Spinal cord (tissue), 10 donors: Measurements from ENCODE around the gene PLA2G2E. TPM values are rescaled to one million over a fixed set of nuclear protein-coding genes. Genes with fewer than 3 reads are reported as not detected.

Experiments
- DNase-seq, 6 donors: peaks; one replicate each; pipeline versions ENCODE4 v3.0.0 to v3.0.0-alpha.2; 2013 to 2015; ENCODE audit warnings: low spot score in 6 of 6, low read depth in 4 of 6
- H3K27ac ChIP-seq: one replicate; pipeline ENCODE4 v1.5.1; 2013; ENCODE audit warnings: low read depth, low read length, control low read depth
- H3K27me3 ChIP-seq: one replicate; pipeline ENCODE4 v1.6.1; 2013; ENCODE audit warnings: low read length; ENCODE audit not compliant: control insufficient read depth, insufficient read depth
- H3K36me3 ChIP-seq: one replicate; pipeline ENCODE4 v1.6.1; 2013; ENCODE audit warnings: low read length; ENCODE audit not compliant: control insufficient read depth, insufficient read depth
- H3K4me1 ChIP-seq: one replicate; pipeline ENCODE4 v1.6.1; 2013; ENCODE audit warnings: low read length; ENCODE audit not compliant: control insufficient read depth, insufficient read depth
- H3K4me3 ChIP-seq: one replicate; pipeline ENCODE4 v1.5.1; 2013; ENCODE audit warnings: low read depth, low read length, control low read depth
- H3K9me3 ChIP-seq: one replicate; pipeline ENCODE4 v1.6.1; 2013; ENCODE audit warnings: low read length; ENCODE audit not compliant: control insufficient read depth, insufficient read depth
- WGBS: methylation state at CpG from one replicate; pipeline ENCODE4 v1.1.5; 2013; ENCODE audit warnings: missing lambda C conversion rate; ENCODE audit not compliant: insufficient coverage; 5-methylcytosine and 5-hydroxymethylcytosine counted together
- long read RNA-seq, 4 donors: transcript quantifications; one replicate each; lab custom pipeline, GENCODE V29; 2026
- polyA plus RNA-seq, 2 donors: library from polyadenylated mRNA; unstranded; fragments of 120-200 nt; gene quantifications; one replicate each; pipeline ENCODE4 v1.2.1, GENCODE V29; 2013; ENCODE audit not compliant: insufficient read length in 2 of 2
- total RNA-seq, 2 donors: library from RNA; depleted of rRNA in 1 of 2; stranded (reverse); fragments of 120-200 nt in 1 of 2; fragments of >200 nt in 1 of 2; gene quantifications; one replicate each; pipeline versions ENCODE4 v1.2.3 to v1.2.4, GENCODE V29; 2013 to 2014
- donor health status: healthy.

Gene PLA2G2E
- not detected for total RNA-seq
- polyA plus RNA-seq: not detected
- long read RNA-seq, donor 1: 0 reads
- long read RNA-seq, donor 2: 0 reads
- long read RNA-seq, donor 3: 0 reads
- long read RNA-seq, donor 4: 0 reads

- 63% methylated on average over 12 of the region's 14 CpGs for whole genome bisulfite sequencing
- no peak for DNase-seq
Measured at GRCh38 chr1:19923137-19923952, at the start of gene PLA2G2E. Gene PLA2G2E (minus strand): TSS chr1:19923617. CDS start chr1:19923559, 58 bp downstream.

GRCh38 chr1:19971664-19972063 is 48.2 kb upstream of the PLA2G2E start:
- no peak for DNase-seq
- peaks cover 2% of the 10 kb centered on the region for H3K27me3 ChIP-seq
- WGBS: no CpG with 5 or more reads among the region's 1 CpG

More at GRCh38 chr1:19923137-19923952, at the start of gene PLA2G2E:
- H3K36me3 ChIP-seq: no peaks in the 10 kb centered on the region
- H3K4me1 ChIP-seq: no peaks in the 10 kb centered on the region
- no peak within 1 kb of the TSS for H3K27ac ChIP-seq
- H3K27me3 ChIP-seq: no peaks in the 10 kb centered on the region
- no peak within 1 kb of the TSS for H3K4me3 ChIP-seq
- no peaks in the 10 kb centered on the region for H3K9me3 ChIP-seq

GRCh38 chr1:19969898-19970660 is 46.7 kb upstream of the PLA2G2E start:
- no peak for DNase-seq
- H3K27me3 ChIP-seq: peaks cover 2% of the 10 kb centered on the region
- H3K27ac ChIP-seq: no peak overlapping the region
- H3K9me3 ChIP-seq: peaks cover 1% of the 10 kb centered on the region
- no peaks in the 10 kb centered on the region for H3K36me3 ChIP-seq
- WGBS: 63% methylated on average over 3 of the region's 5 CpGs
- no peaks in the 10 kb centered on the region for H3K4me1 ChIP-seq
- H3K4me3 ChIP-seq: no peak overlapping the region

More at GRCh38 chr1:19971664-19972063, 48.2 kb upstream of the PLA2G2E start:
- H3K9me3 ChIP-seq: peaks cover 1% of the 10 kb centered on the region
- H3K27ac ChIP-seq: no peak overlapping the region
- H3K4me1 ChIP-seq: no peaks in the 10 kb centered on the region
- no peak overlapping the region for H3K4me3 ChIP-seq
- no peaks in the 10 kb centered on the region for H3K36me3 ChIP-seq

GRCh38 chr1:19967808-19968207 is 44.4 kb upstream of the PLA2G2E start:
- peaks cover 3% of the 10 kb centered on the region for H3K9me3 ChIP-seq
- 65% methylated on average over 9 of the region's 9 CpGs for WGBS
- no peak overlapping the region for H3K27ac ChIP-seq
- no peak for DNase-seq
- H3K4me3 ChIP-seq: no peak overlapping the region
- no peaks in the 10 kb centered on the region for H3K36me3 ChIP-seq
- H3K27me3 ChIP-seq: peaks cover 2% of the 10 kb centered on the region
- no peaks in the 10 kb centered on the region for H3K4me1 ChIP-seq

- no peaks in the 10 kb centered on the region for H3K4me1 ChIP-seq
- 100% methylated on average over 2 of the region's 2 CpGs for WGBS
- no peaks in the 10 kb centered on the region for H3K36me3 ChIP-seq
- no peak overlapping the region for H3K4me3 ChIP-seq
- no peak for DNase-seq
- H3K9me3 ChIP-seq: peaks cover 2% of the 10 kb centered on the region
- H3K27me3 ChIP-seq: no peaks in the 10 kb centered on the region
- no peak overlapping the region for H3K27ac ChIP-seq
Measured at GRCh38 chr1:19964542-19964941, 41.1 kb upstream of the PLA2G2E start.

GRCh38 chr1:19963636-19964035 is 40.2 kb upstream of the PLA2G2E start:
- no peak for DNase-seq
- 87% methylated on average over 2 of the region's 4 CpGs for WGBS
- no peak overlapping the region for H3K4me3 ChIP-seq

GRCh38 chr1:19960591-19960990 is 37.2 kb upstream of the PLA2G2E start:
- H3K27ac ChIP-seq: no peak overlapping the region
- no peak overlapping the region for H3K4me3 ChIP-seq
- no peaks in the 10 kb centered on the region for H3K36me3 ChIP-seq
- H3K27me3 ChIP-seq: no peaks in the 10 kb centered on the region
- peaks cover 2% of the 10 kb centered on the region for H3K9me3 ChIP-seq
- DNase-seq: no peak
- H3K4me1 ChIP-seq: no peaks in the 10 kb centered on the region
- WGBS: 21% methylated on average over 5 of the region's 5 CpGs

More at GRCh38 chr1:19963636-19964035, 40.2 kb upstream of the PLA2G2E start:
- Histone ChIP-seq H3K36me3 (no peaks in the 10 kb centered on the region), H3K27ac (no peak overlapping the region), H3K27me3 (no peaks in the 10 kb centered on the region), H3K4me1 (no peaks in the 10 kb centered on the region), H3K9me3 (peaks cover 2% of the 10 kb centered on the region)

- no peaks in the 10 kb centered on the region for H3K27me3 ChIP-seq
- no peaks in the 10 kb centered on the region for H3K36me3 ChIP-seq
- no peak overlapping the region for H3K4me3 ChIP-seq
- no peaks in the 10 kb centered on the region for H3K4me1 ChIP-seq
- no peak overlapping the region for H3K27ac ChIP-seq
- no peaks in the 10 kb centered on the region for H3K9me3 ChIP-seq
- WGBS: 94% methylated on average over 3 of the region's 4 CpGs
- no peak for DNase-seq
Measured at GRCh38 chr1:19957779-19958178, 34.4 kb upstream of the PLA2G2E start.

- no peaks in the 10 kb centered on the region for H3K9me3 ChIP-seq
- H3K27me3 ChIP-seq: no peaks in the 10 kb centered on the region
- no peak overlapping the region for H3K4me3 ChIP-seq
- DNase-seq: no peak
- no peaks in the 10 kb centered on the region for H3K4me1 ChIP-seq
- H3K27ac ChIP-seq: no peak overlapping the region
- 51% methylated on average over 11 of the region's 11 CpGs for WGBS
- no peaks in the 10 kb centered on the region for H3K36me3 ChIP-seq
Measured at GRCh38 chr1:19955534-19956170, 32.2 kb upstream of the PLA2G2E start.
